Testis (tissue), 3 donors: ENCODE results near the gene ARFIP1. TPM values are rescaled to one million over a fixed set of nuclear protein-coding genes. Genes with fewer than 3 reads are reported as not detected.

Experiments
- DNase-seq: peaks from one replicate; pipeline ENCODE4 v3.0.0-alpha.2; 2019
- H3K27ac ChIP-seq, 2 donors: fragments of 200-600 bp; sonication (generic); one replicate each; pipeline ENCODE4 v1.5.1; 2019
- H3K27me3 ChIP-seq: fragments of 200-600 bp; sonication (generic); one replicate; pipeline ENCODE4 v1.5.1; 2019
- H3K36me3 ChIP-seq: fragments of 200-600 bp; sonication (generic); one replicate; pipeline ENCODE4 v1.5.1; 2017; ENCODE audit warnings: low read depth; ENCODE audit errors: missing control alignments
- H3K4me1 ChIP-seq: fragments of 200-600 bp; sonication (generic); one replicate; pipeline ENCODE4 v1.5.1; 2019
- H3K4me3 ChIP-seq, 2 donors: fragments of 200-600 bp; sonication (generic); one replicate each; pipeline ENCODE4 v1.5.1; 2017 to 2019
- H3K9me3 ChIP-seq: fragments of 200-600 bp; sonication (generic); one replicate; pipeline ENCODE4 v1.5.1; 2017
- CTCF ChIP-seq, 3 experiments: fragments of 450-650 bp in 2 of 3; fragments of 200-600 bp in 1 of 3; sonication (generic) in 1 of 3; IDR thresholded peaks; one replicate each; pipeline ENCODE4 v1.5.1; 2016 to 2019; ENCODE audit warnings: antibody characterized with exemption in 3 of 3, mild to moderate bottlenecking in 2 of 3, moderate library complexity in 1 of 3
- POLR2A ChIP-seq: fragments of 450-650 bp; IDR thresholded peaks from one replicate; pipeline ENCODE4 v1.6.1; 2017; ENCODE audit warnings: antibody characterized with exemption, mild to moderate bottlenecking, moderate library complexity
- WGBS, 2 donors: methylation state at CpG; one replicate each; pipeline ENCODE4 v1.1.5; 2018; 5-methylcytosine and 5-hydroxymethylcytosine counted together
- intact Hi-C: fragments of 100-400 bp; cut with DNase I; formaldehyde crosslinking; loops from one replicate; pipeline ENCODE4 v1.15.1; 2023; ENCODE audit warnings: low total_unique reads
- polyA plus RNA-seq: library from polyadenylated mRNA; stranded (reverse); fragments of 350-450 nt; fragmentation: Illumina TruSeq; extraction: RNeasy Lipid Tissue Mini Kit (QIAGEN cat#74804); gene quantifications from one replicate; pipeline ENCODE4 v1.2.3, GENCODE V29; 2014; ENCODE audit warnings: low read depth, low replicate concordance; ENCODE audit not compliant: insufficient read depth
- total RNA-seq, 2 donors: library from RNA; depleted of rRNA; stranded (reverse); fragments of >200 nt; gene quantifications; one replicate each; pipeline ENCODE4 v1.2.3, GENCODE V29; 2016

The ARFIP1 gene
- total and polyA plus RNA-seq, 3 donors from 2014 or later = 22.3 to 37.0 (median 31.7) TPM

GRCh38 chr4:152807294-152807829 is 27.6 kb downstream of the ARFIP1 start:
- TF ChIP-seq CTCF (IDR thresholded peaks at IDR 0.05) = no peak
- no peak for TF ChIP-seq POLR2A

GRCh38 chr4:152808670-152809069 is 28.9 kb downstream of the ARFIP1 start:
- no peak overlapping the region for H3K4me3 ChIP-seq
- H3K36me3 ChIP-seq = no peaks in the 10 kb centered on the region
- no peaks in the 10 kb centered on the region for H3K4me1 ChIP-seq
- no peak overlapping the region for H3K27ac ChIP-seq
- intact Hi-C loops = no loop called here
- TF ChIP-seq POLR2A (no peak), CTCF (IDR thresholded peaks at IDR 0.05) (no peak)
- H3K27me3 ChIP-seq = no peaks in the 10 kb centered on the region
- no peaks in the 10 kb centered on the region for H3K9me3 ChIP-seq
- no peak for DNase-seq
- WGBS, 2 donors = 97 to 98% methylated on average over 7 to 8 of the region's 8 CpGs

More at GRCh38 chr4:152807294-152807829, 27.6 kb downstream of the ARFIP1 start:
- no peaks in the 10 kb centered on the region for H3K27me3 ChIP-seq
- no peaks in the 10 kb centered on the region for H3K9me3 ChIP-seq
- no peak overlapping the region for H3K27ac ChIP-seq
- H3K4me1 ChIP-seq = no peaks in the 10 kb centered on the region
- no peak overlapping the region for H3K4me3 ChIP-seq
- WGBS, 2 donors = 81 to 89% methylated on average over 3 of the region's 3 CpGs
- H3K36me3 ChIP-seq = no peaks in the 10 kb centered on the region
- DNase-seq = no peak
- intact Hi-C loops = no loop called here

GRCh38 chr4:152810715-152811287 is 31.0 kb downstream of the ARFIP1 start:
- Histone ChIP-seq H3K9me3 (no peaks in the 10 kb centered on the region), H3K4me1 (no peaks in the 10 kb centered on the region), H3K27me3 (no peaks in the 10 kb centered on the region), H3K36me3 (no peaks in the 10 kb centered on the region), H3K27ac (no peak overlapping the region), H3K4me3 (no peak overlapping the region)
- 85 to 91% methylated on average over 11 of the region's 11 CpGs for WGBS, 2 donors
- TF ChIP-seq CTCF (IDR thresholded peaks at IDR 0.05) (no peak), POLR2A (no peak)
- no peak for DNase-seq
- intact Hi-C loops = no loop called here

GRCh38 chr4:152815078-152815477 is 35.3 kb downstream of the ARFIP1 start:
- H3K36me3 ChIP-seq = no peaks in the 10 kb centered on the region
- no peak for DNase-seq
- H3K4me1 ChIP-seq = no peaks in the 10 kb centered on the region
- H3K27me3 ChIP-seq = no peaks in the 10 kb centered on the region
- H3K27ac ChIP-seq = no peak overlapping the region
- TF ChIP-seq POLR2A = no peak
- no peak for TF ChIP-seq CTCF (IDR thresholded peaks at IDR 0.05)
- no peak overlapping the region for H3K4me3 ChIP-seq
- intact Hi-C loops = no loop called here
- H3K9me3 ChIP-seq = no peaks in the 10 kb centered on the region

- Histone ChIP-seq H3K4me3 (no peak overlapping the region), H3K9me3 (no peaks in the 10 kb centered on the region), H3K27me3 (no peaks in the 10 kb centered on the region), H3K36me3 (no peaks in the 10 kb centered on the region), H3K27ac (no peak overlapping the region), H3K4me1 (no peaks in the 10 kb centered on the region)
- intact Hi-C loops = no loop called here
- no peak for DNase-seq
- TF ChIP-seq CTCF (IDR thresholded peaks at IDR 0.05) = no peak
- TF ChIP-seq POLR2A = no peak
Measured at GRCh38 chr4:152817331-152817730, 37.6 kb downstream of the ARFIP1 start.
